Spinal cord (tissue), 10 donors: ENCODE data around the gene CPXM2. TPM values are rescaled to one million over a fixed set of nuclear protein-coding genes. Genes with fewer than 3 reads are reported as not detected.
A peak's percentile ranks its signal among the peaks of the same experiment; 100 is the strongest.

Experiments
- DNase-seq, 6 donors: peaks; one replicate each; pipeline versions ENCODE4 v3.0.0 to v3.0.0-alpha.2; 2013 to 2015; ENCODE audit warnings: low spot score in 6 of 6, low read depth in 4 of 6
- H3K27ac ChIP-seq: one replicate; pipeline ENCODE4 v1.5.1; 2013; ENCODE audit warnings: low read depth, low read length, control low read depth
- H3K27me3 ChIP-seq: one replicate; pipeline ENCODE4 v1.6.1; 2013; ENCODE audit warnings: low read length; ENCODE audit not compliant: control insufficient read depth, insufficient read depth
- H3K36me3 ChIP-seq: one replicate; pipeline ENCODE4 v1.6.1; 2013; ENCODE audit warnings: low read length; ENCODE audit not compliant: control insufficient read depth, insufficient read depth
- H3K4me1 ChIP-seq: one replicate; pipeline ENCODE4 v1.6.1; 2013; ENCODE audit warnings: low read length; ENCODE audit not compliant: control insufficient read depth, insufficient read depth
- H3K4me3 ChIP-seq: one replicate; pipeline ENCODE4 v1.5.1; 2013; ENCODE audit warnings: low read depth, low read length, control low read depth
- H3K9me3 ChIP-seq: one replicate; pipeline ENCODE4 v1.6.1; 2013; ENCODE audit warnings: low read length; ENCODE audit not compliant: control insufficient read depth, insufficient read depth
- WGBS: methylation state at CpG from one replicate; pipeline ENCODE4 v1.1.5; 2013; ENCODE audit warnings: missing lambda C conversion rate; ENCODE audit not compliant: insufficient coverage; 5-methylcytosine and 5-hydroxymethylcytosine counted together
- polyA plus RNA-seq, 2 donors: library from polyadenylated mRNA; unstranded; fragments of 120-200 nt; gene quantifications; one replicate each; pipeline ENCODE4 v1.2.1, GENCODE V29; 2013; ENCODE audit not compliant: insufficient read length in 2 of 2
- total RNA-seq, 2 donors: library from RNA; depleted of rRNA in 1 of 2; stranded (reverse); fragments of 120-200 nt in 1 of 2; fragments of >200 nt in 1 of 2; gene quantifications; one replicate each; pipeline versions ENCODE4 v1.2.3 to v1.2.4, GENCODE V29; 2013 to 2014
- donor health status: healthy.

The CPXM2 gene
- total and polyA plus RNA-seq, 4 donors = 12.7 to 29.3 (median 25.0) TPM

DNA sequence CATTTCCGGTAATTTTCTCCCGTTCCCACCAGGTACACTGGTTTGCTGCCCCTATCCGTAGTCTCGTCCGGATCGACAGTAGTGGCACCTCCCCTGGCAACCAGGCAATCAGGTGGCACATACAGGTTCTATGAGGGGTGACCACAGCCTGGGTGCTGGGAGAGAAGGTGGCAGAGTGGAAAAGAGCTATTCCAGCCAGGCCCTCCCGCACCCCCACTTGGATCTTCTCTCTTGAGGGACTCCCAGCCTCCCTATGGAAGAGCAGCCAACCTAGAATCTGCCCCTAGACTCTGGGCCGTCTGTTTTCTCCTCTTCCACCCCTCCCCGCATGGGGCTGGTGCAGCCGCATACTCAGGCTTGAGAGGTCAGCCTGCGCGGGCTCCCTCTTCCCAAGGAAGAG is 166.9 kb downstream of the CPXM2 start:
- Histone ChIP-seq H3K9me3 (no peaks in the 10 kb centered on the region), H3K4me3 (no peak overlapping the region), H3K4me1 (no peaks in the 10 kb centered on the region), H3K27ac (no peak overlapping the region), H3K36me3 (no peaks in the 10 kb centered on the region), H3K27me3 (no peaks in the 10 kb centered on the region)
- WGBS = 96% methylated on average over 12 of the region's 12 CpGs
- DNase-seq = no peak

DNA sequence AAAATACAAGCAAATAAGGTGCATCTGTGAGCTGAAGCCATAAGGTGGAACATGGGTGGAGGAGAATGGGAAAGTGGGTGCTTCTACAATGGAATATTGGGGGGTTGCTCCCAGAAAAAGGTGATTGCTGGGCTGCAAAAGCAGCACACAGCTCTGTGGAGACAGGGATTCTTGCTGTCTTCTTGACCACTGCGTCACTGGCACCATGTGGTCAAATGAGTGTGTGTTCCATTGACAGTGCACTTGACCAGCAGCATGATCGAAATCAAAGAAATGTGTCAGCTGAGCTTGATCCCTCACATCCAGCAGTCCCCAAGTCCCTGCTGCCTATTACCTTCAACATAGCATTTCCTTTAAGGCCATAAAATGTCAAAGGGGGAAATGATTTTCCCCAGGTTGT is 169.3 kb downstream of the CPXM2 start:
- H3K4me1 ChIP-seq = no peaks in the 10 kb centered on the region
- H3K36me3 ChIP-seq = no peaks in the 10 kb centered on the region
- 81% methylated on average over 2 of the region's 2 CpGs for WGBS
- H3K9me3 ChIP-seq = no peaks in the 10 kb centered on the region
- no peak overlapping the region for H3K4me3 ChIP-seq
- DNase-seq = no peak
- no peaks in the 10 kb centered on the region for H3K27me3 ChIP-seq
- H3K27ac ChIP-seq = no peak overlapping the region

DNA sequence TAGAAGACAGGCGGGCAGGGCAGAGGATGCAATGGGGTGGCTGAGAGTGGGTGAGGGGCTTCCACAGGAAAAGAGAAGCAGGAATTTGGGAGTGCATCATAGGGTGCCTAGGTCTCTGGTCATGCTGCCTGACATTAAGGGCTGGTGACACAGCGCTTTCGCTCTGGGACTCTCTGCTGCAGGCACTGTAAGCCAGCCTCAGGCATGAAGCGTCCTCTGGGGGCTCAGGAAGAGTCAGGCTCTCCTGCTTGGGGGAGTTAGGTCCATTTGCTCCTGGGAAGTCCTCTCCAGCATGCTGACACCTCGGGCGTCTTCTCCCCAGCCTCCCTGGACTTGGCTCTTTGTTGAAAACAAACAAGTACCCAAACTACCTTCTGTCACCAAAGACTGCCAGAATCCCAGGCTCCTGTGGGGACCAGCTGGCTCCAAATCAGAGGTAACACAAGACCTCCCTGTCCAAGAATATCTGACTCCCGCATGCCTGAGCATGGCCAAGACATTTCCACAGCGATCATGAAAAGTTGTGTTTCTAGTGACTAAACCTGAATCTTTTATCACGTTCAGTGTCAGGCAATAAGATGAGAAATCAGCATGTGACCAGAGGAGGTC is 170.1 kb downstream of the CPXM2 start:
- no peaks in the 10 kb centered on the region for H3K36me3 ChIP-seq
- no peak overlapping the region for H3K27ac ChIP-seq
- 75% methylated on average over 9 of the region's 9 CpGs for WGBS
- no peaks in the 10 kb centered on the region for H3K4me1 ChIP-seq
- no peaks in the 10 kb centered on the region for H3K27me3 ChIP-seq
- H3K4me3 ChIP-seq = no peak overlapping the region
- no peaks in the 10 kb centered on the region for H3K9me3 ChIP-seq
- DNase-seq = no peak

DNA sequence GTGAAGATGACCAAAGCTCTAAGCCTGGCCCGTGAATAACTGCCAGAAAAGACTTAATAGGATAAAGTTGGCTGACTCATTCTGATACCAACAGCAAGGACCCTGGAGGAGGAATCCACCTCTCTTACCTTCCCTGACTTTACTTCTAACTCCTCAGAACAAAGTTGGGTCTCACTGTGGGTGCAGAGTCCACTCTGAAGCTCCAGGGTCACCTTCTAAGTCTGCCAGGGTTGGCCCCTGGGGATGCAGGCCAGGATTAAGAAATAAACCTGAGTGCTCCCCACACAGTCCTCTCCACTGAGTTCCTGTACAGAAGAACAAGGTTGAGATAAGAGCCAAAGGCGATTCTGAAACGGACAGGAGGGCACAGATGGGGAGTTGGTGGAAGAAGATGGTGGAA is 171.1 kb downstream of the CPXM2 start:
- Histone ChIP-seq H3K27me3 (no peaks in the 10 kb centered on the region), H3K9me3 (no peaks in the 10 kb centered on the region), H3K36me3 (no peaks in the 10 kb centered on the region), H3K4me3 (no peak overlapping the region), H3K27ac (no peak overlapping the region), H3K4me1 (no peaks in the 10 kb centered on the region)
- DNase-seq = no peak
- 95% methylated on average over 3 of the region's 3 CpGs for WGBS

DNA sequence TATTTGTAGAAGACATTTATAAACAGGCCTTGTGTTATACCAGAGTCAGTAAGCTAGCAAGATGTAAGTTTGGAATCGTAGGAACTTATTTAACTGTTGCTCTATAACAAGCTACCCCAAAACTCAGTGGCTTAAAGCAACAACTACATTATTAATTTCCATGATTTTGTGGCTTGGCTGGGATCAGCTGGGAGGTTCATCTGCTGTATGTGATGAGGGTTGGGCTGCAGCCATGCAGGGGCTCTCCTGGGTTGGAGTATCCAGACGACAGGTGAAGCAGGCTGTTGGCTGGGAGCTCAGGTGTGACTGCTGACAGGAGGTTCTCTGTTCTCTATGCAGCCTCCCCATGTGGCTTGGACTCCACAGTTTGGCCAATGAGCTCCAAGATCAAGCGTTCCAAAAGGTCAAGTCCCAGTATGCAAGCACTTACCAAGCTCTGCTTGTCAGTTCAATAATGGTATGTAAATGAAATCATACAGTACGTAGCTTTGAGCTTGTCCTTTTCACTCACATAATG is 173.0 kb downstream of the CPXM2 start:
- H3K9me3 ChIP-seq = no peaks in the 10 kb centered on the region
- no peak for DNase-seq
- 69% methylated on average over 1 of the region's 4 CpGs for WGBS
- no peaks in the 10 kb centered on the region for H3K4me1 ChIP-seq
- no peak overlapping the region for H3K27ac ChIP-seq
- no peak overlapping the region for H3K4me3 ChIP-seq
- H3K36me3 ChIP-seq = no peaks in the 10 kb centered on the region
- no peaks in the 10 kb centered on the region for H3K27me3 ChIP-seq

DNA sequence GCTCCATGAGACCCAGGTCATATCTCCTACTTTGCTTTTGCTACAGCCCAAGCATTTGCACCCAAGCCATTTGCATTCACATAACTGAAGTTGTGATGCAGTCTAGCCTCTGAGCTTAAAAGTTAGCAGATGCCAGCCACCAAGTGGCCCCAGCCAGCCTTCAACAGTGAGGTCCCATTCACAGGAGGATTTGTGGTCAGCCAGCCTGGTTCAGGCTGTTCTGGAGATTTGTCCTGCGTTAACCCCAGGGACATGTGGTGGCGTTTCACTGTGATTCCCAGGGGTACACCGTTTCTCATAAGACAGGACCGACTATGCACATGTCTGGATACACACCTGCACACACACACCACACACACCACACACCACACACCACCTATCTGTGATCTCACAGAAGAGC is 174.3 kb downstream of the CPXM2 start:
- DNase-seq = no peak
- WGBS = 96% methylated on average over 4 of the region's 4 CpGs
- Histone ChIP-seq H3K4me3 (no peak overlapping the region), H3K9me3 (no peaks in the 10 kb centered on the region), H3K27ac (no peak overlapping the region), H3K4me1 (no peaks in the 10 kb centered on the region), H3K27me3 (no peaks in the 10 kb centered on the region), H3K36me3 (no peaks in the 10 kb centered on the region)

DNA sequence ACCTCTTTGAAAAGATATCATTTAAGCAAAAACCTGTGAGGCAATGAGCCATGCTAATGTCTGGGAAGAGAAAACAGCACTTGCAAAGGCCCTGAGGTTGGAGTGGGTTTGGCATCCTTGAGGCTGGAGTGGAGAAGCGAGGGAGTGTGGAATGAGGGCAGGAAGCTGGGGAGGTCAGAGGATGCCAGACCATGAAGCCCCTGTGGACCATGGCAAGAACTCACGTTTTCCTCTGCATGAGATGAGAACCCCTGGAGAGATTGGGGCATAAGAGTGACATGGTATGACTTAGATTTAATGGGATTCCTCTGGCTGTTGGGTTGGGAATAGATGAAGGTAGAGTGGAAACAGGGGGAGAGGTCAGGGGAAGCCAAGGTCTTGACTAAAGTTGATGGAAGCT is 176.1 kb downstream of the CPXM2 start:
- H3K27ac ChIP-seq = no peak overlapping the region
- H3K27me3 ChIP-seq = no peaks in the 10 kb centered on the region
- 86% methylated on average over 2 of the region's 2 CpGs for whole genome bisulfite sequencing
- H3K9me3 ChIP-seq = no peaks in the 10 kb centered on the region
- H3K36me3 ChIP-seq = no peaks in the 10 kb centered on the region
- no peak overlapping the region for H3K4me3 ChIP-seq
- no peak for DNase-seq
- no peaks in the 10 kb centered on the region for H3K4me1 ChIP-seq

DNA sequence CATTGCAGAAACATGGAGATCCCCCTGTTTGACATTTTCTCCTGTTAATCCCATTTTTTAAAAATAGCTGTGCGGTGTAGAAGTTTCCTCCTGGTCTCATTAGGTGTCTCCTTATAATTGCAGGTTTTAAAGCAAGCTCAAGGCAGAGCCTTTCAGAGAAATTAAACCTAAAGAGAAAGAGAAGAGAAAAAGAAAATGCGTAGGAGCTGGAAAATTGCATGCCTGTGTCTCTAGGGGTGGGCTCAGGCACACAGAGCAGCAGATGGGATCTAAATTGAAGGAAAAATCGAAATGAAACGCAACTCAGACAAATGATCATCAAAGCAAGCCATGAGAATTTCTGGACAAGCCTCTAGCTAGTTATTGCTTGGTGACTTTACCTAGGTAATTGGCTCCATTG is 185.4 kb downstream of the CPXM2 start:
- Histone ChIP-seq H3K27ac (no peak overlapping the region), H3K4me3 (no peak overlapping the region), H3K9me3 (no peaks in the 10 kb centered on the region), H3K27me3 (no peaks in the 10 kb centered on the region), H3K4me1 (peaks cover 4% of the 10 kb centered on the region), H3K36me3 (no peaks in the 10 kb centered on the region)
- DNase-seq = peak in 2 of 6 donors; percentile 24 to 85
- 64% methylated on average over 4 of the region's 4 CpGs for WGBS

DNA sequence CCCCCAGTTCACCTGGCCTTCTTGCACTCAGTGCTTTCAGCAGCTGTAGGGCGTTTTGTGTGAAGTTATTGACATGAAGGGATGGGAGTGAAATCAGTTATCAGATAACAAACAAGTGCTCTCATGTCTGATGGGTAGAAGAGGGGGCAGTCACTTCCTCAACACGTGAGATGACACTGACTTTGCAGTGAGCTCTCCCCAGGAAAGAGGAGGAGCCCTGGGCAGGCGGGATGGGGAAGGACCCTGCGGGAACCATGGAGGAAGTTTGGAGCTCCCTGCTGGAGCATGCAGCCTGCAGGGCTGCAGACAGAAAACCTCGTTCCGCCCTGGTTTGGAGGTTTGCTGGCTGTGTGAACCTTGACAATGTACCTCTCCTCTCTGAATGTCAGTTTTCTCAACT is 186.8 kb downstream of the CPXM2 start:
- H3K27me3 ChIP-seq = no peaks in the 10 kb centered on the region

DNA sequence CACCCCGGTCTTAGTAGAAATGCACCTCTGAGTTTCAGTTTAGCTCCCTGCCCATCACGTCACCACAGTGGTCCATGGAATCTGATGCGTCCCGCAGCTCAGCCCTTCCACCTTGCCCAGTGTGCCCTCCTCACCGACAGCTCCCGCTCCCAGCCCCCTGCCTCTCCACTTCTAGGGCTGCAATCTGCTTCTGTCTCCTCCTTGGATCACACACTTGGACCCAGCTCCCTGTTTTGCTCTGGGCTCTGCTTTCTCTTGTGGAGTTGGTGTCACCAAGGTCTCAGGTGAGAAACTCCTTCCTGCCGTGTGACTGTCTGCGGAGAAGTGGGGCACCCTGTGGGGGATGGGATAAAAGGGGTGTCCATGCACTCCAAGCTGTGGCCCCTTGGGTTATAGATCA is 187.5 kb downstream of the CPXM2 start:
- DNase-seq = no peak
- H3K27ac ChIP-seq = no peak overlapping the region
- H3K4me1 ChIP-seq = peaks cover 4% of the 10 kb centered on the region
- H3K4me3 ChIP-seq = no peak overlapping the region
- no peaks in the 10 kb centered on the region for H3K36me3 ChIP-seq
- H3K9me3 ChIP-seq = no peaks in the 10 kb centered on the region
- no peaks in the 10 kb centered on the region for H3K27me3 ChIP-seq
- WGBS = 92% methylated on average over 8 of the region's 8 CpGs

More for the DNA sequence above, 186.8 kb downstream of the CPXM2 start:
- WGBS = 0% methylated on average over 1 of the region's 6 CpGs
- no peak overlapping the region for H3K27ac ChIP-seq
- H3K4me1 ChIP-seq = peaks cover 4% of the 10 kb centered on the region
- no peaks in the 10 kb centered on the region for H3K36me3 ChIP-seq
- H3K4me3 ChIP-seq = no peak overlapping the region
- no peaks in the 10 kb centered on the region for H3K9me3 ChIP-seq
- no peak for DNase-seq
